A549 treated with CpdA at 1 μM for 4 hours (cell line): ENCODE results near the gene HERC5. TPM values are rescaled to one million over a fixed set of nuclear protein-coding genes. Genes with fewer than 3 reads are reported as not detected.

Experiments used
- total RNA-seq: library from RNA; stranded (reverse); fragments of 200-300 nt; extraction: Qiagen RNA extraction; gene quantifications from 5 replicates; pipeline ENCODE4 v1.2.3, GENCODE V29; 2022; ENCODE audit warnings: low read depth

Gene HERC5
- total RNA-seq, result 3.8 to 5.4 TPM (median 4.2 TPM) in 5 replicates

DNA sequence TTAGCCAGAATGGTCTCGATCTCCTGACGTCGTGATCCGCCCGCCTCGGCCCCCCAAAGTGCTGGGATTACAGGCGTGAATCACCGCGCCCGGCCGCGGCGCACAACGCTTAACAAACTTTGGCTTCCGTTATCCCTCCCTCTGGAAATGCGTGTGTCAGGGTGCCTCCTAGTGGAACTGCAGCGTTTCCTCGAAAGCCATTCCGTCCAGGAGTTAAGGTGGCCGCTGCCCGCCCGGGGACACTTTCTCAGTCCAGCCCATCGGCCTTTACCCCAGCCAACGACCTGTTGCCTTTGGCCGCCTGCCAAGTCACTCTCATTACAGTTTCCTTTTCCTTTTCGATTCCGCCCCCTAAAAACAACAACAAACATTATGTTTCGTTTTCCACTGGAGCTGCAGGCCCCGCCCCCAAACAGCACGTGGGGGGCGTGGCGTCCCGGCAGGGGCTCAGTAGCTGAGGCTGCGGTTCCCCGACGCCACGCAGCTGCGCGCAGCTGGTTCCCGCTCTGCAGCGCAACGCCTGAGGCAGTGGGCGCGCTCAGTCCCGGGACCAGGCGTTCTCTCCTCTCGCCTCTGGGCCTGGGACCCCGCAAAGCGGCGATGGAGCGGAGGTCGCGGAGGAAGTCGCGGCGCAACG is at the start of gene HERC5:
TSS of gene HERC5 (plus strand) at position 450 of the 637 bp plus-strand sequence. CDS start at position 601, 151 bp downstream.

DNA sequence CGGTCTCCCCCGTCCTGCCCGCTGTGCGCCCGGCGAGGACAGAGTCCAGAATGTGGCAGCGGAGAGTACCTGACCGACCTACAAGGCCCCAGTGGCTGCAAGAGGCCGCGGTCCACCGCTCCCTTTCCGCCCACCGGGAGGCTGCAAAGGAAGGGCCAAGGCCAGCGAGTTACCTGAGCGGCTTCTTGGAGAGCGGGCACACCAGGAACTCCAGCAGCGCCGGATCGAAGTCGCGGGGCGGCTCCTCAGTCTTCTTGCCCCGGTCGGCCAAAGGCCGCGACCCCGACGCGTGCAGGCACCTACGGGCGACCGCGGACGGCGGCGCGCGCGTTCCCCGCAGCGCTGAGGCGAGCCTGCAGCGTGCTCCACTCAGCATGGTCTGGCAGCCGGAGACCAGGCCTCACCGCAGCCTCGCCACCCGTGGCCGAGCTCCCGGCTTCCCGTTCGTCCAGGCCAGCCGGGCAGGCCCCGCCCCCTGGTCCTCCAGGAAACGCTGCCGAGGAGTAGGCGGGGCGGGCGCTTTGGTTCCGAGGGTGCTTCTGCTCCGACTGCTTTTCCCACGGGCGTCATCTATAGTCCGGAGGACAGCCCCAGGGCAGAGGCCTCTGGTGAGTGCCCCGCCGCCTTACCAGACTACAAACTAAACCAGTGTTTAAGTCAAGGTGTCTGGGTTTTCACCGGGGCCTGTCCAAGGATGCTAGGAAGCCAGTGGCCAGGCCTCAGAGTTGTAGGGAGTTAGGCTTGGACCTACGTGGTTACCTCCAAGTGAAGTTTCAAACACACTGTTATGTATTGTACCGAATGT is 66.6 kb downstream of the HERC5 start, which contains the start of gene PYURF:
TSS of gene PYURF (minus strand) at position 452 of the 805 bp plus-strand sequence. CDS start at position 376, 76 bp downstream.

Other genes with a start within 250 kb of the HERC5 start
- 0.67 to 1.5 TPM (median 0.87 TPM) in 5 replicates for gene PPM1K, start 172.6 kb upstream of the HERC5 start, total RNA-seq
- 2.8 to 6.2 TPM (median 3.2 TPM) in 5 replicates for gene HERC6, start 78.3 kb upstream of the HERC5 start, total RNA-seq
- gene PYURF, start 66.7 kb downstream of the HERC5 start, total RNA-seq, result 68.4 to 81.3 TPM (median 76.5 TPM) in 5 replicates
- gene HERC3, start 135.4 kb downstream of the HERC5 start, total RNA-seq, result 4.2 to 7.5 TPM (median 5.3 TPM) in 5 replicates
- 1.6 to 2.5 TPM (median 1.9 TPM) in 5 replicates for gene NAP1L5, start 240.7 kb downstream of the HERC5 start, total RNA-seq